ENCODE results near the gene FXR2. TPM values are rescaled to one million over a fixed set of nuclear protein-coding genes. Genes with fewer than 3 reads are reported as not detected.

FXR2 gene
- polyA plus RNA-seq, 1 donor (not counting 4 experiments of a cell fraction or from before 2014, with no cell fraction given) = 30.6 TPM

GRCh38 chr17:7582396-7583252 lies 32.1 kb downstream of the FXR2 start:
- Histone ChIP-seq H3K9me3 (ENCODE audit: control insufficient read depth, low read depth, low read length) (no peaks in the 10 kb centered on the region), H3K4me1 (ENCODE audit: control insufficient read depth, extremely low read depth, insufficient read depth, low read length) (peaks cover 48% of the 10 kb centered on the region), H3K9me1 (ENCODE audit: control insufficient read depth, extremely low read depth, insufficient read depth, low read length) (peaks cover 3% of the 10 kb centered on the region), H3K4me3 (ENCODE audit: control insufficient read depth in 2 of 3, extremely low read depth in 1 of 3, insufficient read depth in 2 of 3, low read depth in 1 of 3, low read length in 3 of 3) (peak overlapping the region in 1 of 3 experiments; percentile 65), H3K27me3 (ENCODE audit: control insufficient read depth, extremely low read depth, insufficient read depth, low read length) (no peaks in the 10 kb centered on the region), H3K4me2 (ENCODE audit: control insufficient read depth, extremely low read depth, insufficient read depth, low read depth, low read length) (peak overlapping the region; percentile 93), H2AFZ (ENCODE audit: control insufficient read depth, low read length) (no peak overlapping the region), H3K27ac (ENCODE audit: control insufficient read depth, insufficient read depth, low read length) (peak overlapping the region; percentile 99), H3K79me2 (ENCODE audit: control insufficient read depth, insufficient read depth, low read length) (peaks cover 36% of the 10 kb centered on the region), H4K20me1 (ENCODE audit: control insufficient read depth, extremely low read depth, insufficient read depth, low read length) (peaks cover 16% of the 10 kb centered on the region), H3K9ac (ENCODE audit: control insufficient read depth, extremely low read depth, insufficient read depth, low read length) (peak overlapping the region; percentile 99), H3K36me3 (ENCODE audit: control insufficient read depth in 2 of 2, extremely low read depth in 1 of 2, insufficient read depth in 2 of 2, low read length in 2 of 2) (peaks cover 14 to 34% of the 10 kb centered on the region in 2 experiments)
- DNase-seq (ENCODE audit: low read depth, low spot score) = no peak
- no peak for FAIRE-seq
- dilution Hi-C loops (cut with MboI; ENCODE audit: extremely low pct_ligation_motif_present, low sequenced_read_pairs) = no loop called here
- TF ChIP-seq, protein P1, sequence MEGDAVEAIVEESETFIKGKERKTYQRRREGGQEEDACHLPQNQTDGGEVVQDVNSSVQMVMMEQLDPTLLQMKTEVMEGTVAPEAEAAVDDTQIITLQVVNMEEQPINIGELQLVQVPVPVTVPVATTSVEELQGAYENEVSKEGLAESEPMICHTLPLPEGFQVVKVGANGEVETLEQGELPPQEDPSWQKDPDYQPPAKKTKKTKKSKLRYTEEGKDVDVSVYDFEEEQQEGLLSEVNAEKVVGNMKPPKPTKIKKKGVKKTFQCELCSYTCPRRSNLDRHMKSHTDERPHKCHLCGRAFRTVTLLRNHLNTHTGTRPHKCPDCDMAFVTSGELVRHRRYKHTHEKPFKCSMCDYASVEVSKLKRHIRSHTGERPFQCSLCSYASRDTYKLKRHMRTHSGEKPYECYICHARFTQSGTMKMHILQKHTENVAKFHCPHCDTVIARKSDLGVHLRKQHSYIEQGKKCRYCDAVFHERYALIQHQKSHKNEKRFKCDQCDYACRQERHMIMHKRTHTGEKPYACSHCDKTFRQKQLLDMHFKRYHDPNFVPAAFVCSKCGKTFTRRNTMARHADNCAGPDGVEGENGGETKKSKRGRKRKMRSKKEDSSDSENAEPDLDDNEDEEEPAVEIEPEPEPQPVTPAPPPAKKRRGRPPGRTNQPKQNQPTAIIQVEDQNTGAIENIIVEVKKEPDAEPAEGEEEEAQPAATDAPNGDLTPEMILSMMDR (optimal IDR thresholded peaks at IDR 0.05 in 1 of 3, IDR thresholded peaks at IDR 0.05 in 1 of 3, conservative IDR thresholded peaks at IDR 0.05 in 1 of 3; ENCODE audit: extremely low read depth in 1 of 3, insufficient read depth in 2 of 3, low read length in 3 of 3) = no peak
- TF ChIP-seq EZH2 (IDR thresholded peaks at IDR 0.05; ENCODE audit: low read length) = no peak

DNA sequence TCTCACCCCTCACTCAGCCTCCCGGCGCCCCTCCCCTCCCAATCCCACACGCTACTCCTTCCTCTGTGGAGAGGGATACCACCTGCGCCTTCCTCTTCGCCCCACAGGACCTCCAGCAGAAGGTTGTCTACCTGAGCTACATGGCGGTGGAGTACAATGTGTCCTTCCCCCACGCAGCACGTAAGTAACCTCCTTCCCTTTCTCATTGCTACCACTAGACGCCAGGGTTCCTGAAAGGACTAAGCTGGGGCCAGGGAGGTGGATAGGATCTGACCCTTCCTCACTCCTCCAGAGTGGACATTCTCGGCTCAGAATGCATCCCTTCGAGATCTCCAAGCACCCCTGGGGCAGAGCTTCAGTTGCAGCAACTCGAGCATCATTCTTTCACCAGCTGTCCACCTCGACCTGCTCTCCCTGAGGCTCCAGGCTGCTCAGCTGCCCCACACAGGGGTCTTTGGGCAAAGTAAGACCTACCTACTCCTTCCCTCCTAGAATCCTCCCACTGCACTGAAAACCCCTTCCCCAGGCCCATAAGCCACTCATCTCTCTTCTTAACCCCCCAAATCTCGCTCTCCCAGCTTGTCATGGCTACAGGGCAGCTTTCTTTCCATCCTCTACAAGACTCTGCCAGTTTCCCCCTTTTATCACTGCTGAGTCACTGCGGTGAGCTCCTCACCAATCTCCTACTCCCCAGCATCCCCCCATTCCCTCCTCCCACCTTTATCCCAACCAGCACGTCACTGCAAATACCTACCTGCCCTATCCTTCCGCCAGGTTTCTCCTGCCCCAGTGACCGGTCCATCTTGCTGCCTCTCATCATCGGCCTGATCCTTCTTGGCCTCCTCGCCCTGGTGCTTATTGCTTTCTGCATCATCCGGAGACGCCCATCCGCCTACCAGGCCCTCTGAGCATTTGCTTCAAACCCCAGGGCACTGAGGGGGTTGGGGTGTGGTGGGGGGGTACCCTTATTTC lies 33.8 kb downstream of the FXR2 start:
- no peak overlapping the region for H3K9ac ChIP-seq (ENCODE audit: control insufficient read depth, extremely low read depth, insufficient read depth, low read length)
- H3K79me2 ChIP-seq (ENCODE audit: control insufficient read depth, insufficient read depth, low read length) = peaks cover 37% of the 10 kb centered on the region
- peaks cover 47% of the 10 kb centered on the region for H3K4me1 ChIP-seq (ENCODE audit: control insufficient read depth, extremely low read depth, insufficient read depth, low read length)
- dilution Hi-C loops (cut with MboI; ENCODE audit: extremely low pct_ligation_motif_present, low sequenced_read_pairs) = no loop called here
- H3K27me3 ChIP-seq (ENCODE audit: control insufficient read depth, extremely low read depth, insufficient read depth, low read length) = no peaks in the 10 kb centered on the region
- H3K4me2 ChIP-seq (ENCODE audit: control insufficient read depth, extremely low read depth, insufficient read depth, low read depth, low read length) = no peak overlapping the region
- no peak overlapping the region for H2AFZ ChIP-seq (ENCODE audit: control insufficient read depth, low read length)
- FAIRE-seq = no peak
- H4K20me1 ChIP-seq (ENCODE audit: control insufficient read depth, extremely low read depth, insufficient read depth, low read length) = peaks cover 33% of the 10 kb centered on the region
- no peak overlapping the region for H3K4me3 ChIP-seq (ENCODE audit: control insufficient read depth in 2 of 3, extremely low read depth in 1 of 3, insufficient read depth in 2 of 3, low read depth in 1 of 3, low read length in 3 of 3)
- TF ChIP-seq, protein P1 (optimal IDR thresholded peaks at IDR 0.05 in 1 of 3, IDR thresholded peaks at IDR 0.05 in 1 of 3, conservative IDR thresholded peaks at IDR 0.05 in 1 of 3; ENCODE audit: extremely low read depth in 1 of 3, insufficient read depth in 2 of 3, low read length in 3 of 3) = no peak
- TF ChIP-seq EZH2 (IDR thresholded peaks at IDR 0.05; ENCODE audit: low read length) = no peak
- H3K9me1 ChIP-seq (ENCODE audit: control insufficient read depth, extremely low read depth, insufficient read depth, low read length) = peaks cover 3% of the 10 kb centered on the region
- H3K9me3 ChIP-seq (ENCODE audit: control insufficient read depth, low read depth, low read length) = no peaks in the 10 kb centered on the region
- no peak for DNase-seq (ENCODE audit: low read depth, low spot score)
- peaks cover 20 to 39% of the 10 kb centered on the region in 2 experiments for H3K36me3 ChIP-seq (ENCODE audit: control insufficient read depth in 2 of 2, extremely low read depth in 1 of 2, insufficient read depth in 2 of 2, low read length in 2 of 2)
- peak overlapping the region; percentile 26 for H3K27ac ChIP-seq (ENCODE audit: control insufficient read depth, insufficient read depth, low read length)
